Activated T-cell treated with anti-CD3 and anti-CD28 coated beads for 24 hours (primary cell): ENCODE results near the gene TAPBPL.
"Not testable (repeated sequence)": the region's sequence is repeated elsewhere in the genome, so short reads cannot be mapped to it uniquely, and the experiment has no call there.

ENCODE experiments used
- DNase-seq: peaks from one replicate; pipeline ENCODE4 v3.0.0-alpha.2; 2020; ENCODE audit warnings: low read depth

TAPBPL gene

DNA sequence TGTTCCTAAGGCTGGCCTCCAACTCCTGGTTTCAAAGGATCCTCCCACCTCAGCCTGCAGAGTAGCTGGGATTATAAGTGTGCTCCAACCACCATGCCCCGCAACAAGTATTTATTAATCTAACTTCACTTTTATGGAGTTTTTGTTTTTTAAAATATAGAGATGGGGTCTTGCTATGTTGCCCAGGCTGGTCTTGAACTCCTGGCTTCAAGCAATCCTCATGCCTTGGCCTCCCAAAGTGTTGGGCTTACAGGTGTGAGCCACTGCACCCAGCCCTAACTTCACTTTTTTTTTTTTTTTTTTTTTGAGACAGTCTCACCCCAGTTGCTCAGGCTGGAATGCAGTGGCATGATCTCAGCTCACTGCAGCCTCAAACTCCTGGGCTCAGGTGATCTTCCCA lies 38.8 kb downstream of the TAPBPL start:
- DNase-seq = not testable (repeated sequence)

DNA sequence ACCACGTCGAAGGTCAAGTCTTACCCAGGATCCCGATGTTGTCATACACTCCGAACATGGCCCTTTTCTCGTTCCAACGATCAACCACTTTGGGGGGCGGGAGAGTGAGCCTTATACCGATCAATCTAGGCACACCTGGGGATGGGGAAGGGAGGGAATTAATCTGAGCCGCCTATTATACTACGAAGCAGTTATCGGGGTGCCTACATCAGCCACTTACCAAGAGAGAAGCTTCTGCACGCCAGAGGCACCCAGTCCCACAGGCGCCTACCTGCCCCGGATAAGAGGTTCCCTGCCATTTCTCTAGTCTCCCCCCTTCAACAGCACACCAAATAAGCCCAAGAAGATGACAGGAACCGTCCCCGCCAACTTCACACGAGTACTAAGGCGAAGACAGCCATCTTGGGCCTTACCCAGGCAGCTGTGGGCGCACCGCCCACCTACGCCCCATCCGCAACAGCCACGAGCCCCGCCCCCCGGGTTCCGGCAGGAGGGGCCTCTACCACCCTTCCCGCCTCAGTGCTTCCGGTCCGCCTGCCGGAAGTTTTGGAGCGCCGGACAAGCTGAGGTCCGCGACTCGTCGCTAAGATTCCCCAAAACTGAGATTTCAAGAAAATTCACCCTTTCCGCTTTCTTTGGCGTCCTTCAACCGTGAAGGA lies 41.1 kb downstream of the TAPBPL start, which contains the start of gene MRPL51:
TSS of gene MRPL51 (minus strand) at position 425 of the 659 bp plus-strand sequence. CDS start at position 299, 126 bp downstream.
- peak; percentile 97 for DNase-seq

DNA sequence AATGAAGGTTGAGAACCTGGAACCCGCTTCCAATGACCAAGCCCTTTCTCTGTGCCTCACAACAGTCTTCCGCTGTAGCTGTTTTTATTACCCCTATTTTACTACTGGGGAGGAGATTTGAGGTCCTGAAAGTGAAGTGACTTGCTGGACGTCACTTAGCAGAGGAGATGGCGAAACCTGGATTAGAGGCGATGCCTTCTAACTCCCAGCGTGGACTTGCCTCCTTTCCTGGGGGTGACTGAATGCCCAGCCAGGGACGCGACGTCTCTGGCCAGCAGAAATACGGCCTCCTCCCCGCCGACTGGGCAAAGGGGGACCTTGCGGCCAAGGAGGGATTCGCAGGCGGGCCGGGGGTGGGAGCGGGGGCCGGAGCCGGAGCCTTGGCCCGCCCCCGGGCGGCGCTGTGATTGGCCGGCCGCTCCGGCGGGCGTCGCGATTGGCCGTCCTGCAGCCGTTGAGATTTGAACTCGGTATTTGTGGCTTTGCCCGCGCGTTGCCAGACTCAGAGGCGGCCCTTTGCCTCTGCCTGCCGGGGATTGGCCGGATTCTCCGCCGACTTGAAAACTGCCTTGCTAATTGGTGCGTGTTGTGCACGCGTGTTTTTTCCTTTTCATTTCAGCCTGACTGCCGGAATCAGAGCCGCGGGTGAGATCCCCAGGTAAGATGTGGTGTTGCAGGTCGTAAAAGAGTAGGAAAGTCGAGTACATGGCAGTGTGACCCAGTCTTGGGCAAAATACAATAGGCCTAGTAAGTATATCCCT lies 41.8 kb downstream of the TAPBPL start, which contains the start of gene NCAPD2:
TSS of gene NCAPD2 (plus strand) at position 606 of the 761 bp plus-strand sequence. CDS start 997 bp downstream, outside the sequence.
- peak; percentile 92 for DNase-seq

DNA sequence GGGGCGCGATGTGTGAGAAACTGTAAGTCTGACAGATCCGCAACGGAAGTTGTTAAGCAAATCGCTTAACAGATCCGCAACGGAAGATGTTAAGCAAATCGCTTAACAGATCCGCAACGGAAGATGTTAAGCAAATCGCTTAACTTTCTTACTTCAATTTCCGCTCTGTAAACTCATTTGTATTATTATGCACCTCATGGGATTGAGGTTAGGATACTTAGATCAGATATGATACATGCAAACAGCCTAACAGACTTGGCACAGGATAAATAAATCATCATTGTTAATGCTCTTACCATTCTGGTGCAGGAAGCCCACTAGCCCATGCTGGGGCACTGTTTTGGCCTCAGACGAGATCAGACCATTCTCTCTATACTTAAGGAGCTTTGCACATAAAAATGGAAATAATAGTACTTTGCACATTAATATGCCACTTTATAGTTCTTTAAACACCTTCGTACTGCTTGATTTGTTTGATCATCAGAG lies 42.5 kb downstream of the TAPBPL start:
- DNase-seq = no peak

DNA sequence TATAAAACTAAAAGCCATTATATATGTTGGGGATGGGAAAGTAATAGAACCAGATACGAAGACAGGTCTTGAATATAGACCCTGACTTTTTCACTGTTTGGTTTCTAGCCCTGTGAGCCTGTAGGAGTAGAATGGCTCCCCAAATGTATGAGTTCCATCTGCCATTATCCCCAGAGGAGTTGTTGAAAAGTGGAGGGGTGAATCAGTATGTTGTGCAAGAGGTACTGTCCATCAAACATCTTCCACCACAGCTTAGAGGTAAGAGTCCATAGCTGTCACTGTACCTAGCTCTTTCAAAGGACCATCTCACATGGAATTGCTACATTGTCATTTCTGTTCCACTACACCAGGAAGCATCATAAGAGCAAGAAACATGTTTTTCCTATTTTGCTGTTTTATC lies 43.1 kb downstream of the TAPBPL start:
- DNase-seq = no peak

DNA sequence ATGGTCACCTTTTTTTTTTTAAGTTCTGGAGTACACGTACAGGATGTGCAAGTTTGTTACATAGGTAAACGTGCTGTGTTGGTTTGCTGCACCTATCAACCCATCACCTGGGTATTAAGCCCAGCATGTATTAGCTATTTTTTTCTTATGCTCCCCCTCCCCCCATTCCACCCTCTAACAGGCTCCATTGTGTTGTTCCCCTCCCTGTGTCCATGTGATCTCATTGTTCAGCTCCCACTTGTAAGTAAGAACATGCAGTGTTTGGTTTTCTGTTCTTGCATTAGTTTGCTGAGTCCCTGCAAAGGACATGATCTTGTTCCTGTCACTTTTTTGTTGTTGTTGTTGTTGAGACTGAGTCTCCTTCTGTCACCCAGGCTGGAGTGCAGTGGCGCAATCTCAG lies 45.4 kb downstream of the TAPBPL start:
- DNase-seq = not testable (repeated sequence)

DNA sequence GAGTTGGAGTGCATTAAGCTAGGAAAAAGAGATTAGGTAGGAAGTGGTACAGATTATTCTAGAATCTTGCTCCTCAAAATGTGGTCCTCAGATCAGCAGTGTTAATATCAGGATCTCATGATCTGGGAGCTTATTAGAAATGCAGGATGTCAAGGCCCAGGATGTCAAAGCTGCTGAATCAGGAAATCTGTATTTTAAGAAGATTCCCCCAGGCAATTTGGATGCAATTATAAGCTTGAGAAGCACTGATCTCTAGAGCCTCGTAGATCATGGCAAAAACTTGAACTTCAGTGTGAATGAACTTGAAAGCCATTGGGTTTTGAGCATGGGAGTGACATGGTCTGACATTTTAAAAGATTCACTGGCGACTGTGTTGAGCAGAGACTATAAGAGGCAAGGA lies 48.6 kb downstream of the TAPBPL start:
- DNase-seq = no peak

DNA sequence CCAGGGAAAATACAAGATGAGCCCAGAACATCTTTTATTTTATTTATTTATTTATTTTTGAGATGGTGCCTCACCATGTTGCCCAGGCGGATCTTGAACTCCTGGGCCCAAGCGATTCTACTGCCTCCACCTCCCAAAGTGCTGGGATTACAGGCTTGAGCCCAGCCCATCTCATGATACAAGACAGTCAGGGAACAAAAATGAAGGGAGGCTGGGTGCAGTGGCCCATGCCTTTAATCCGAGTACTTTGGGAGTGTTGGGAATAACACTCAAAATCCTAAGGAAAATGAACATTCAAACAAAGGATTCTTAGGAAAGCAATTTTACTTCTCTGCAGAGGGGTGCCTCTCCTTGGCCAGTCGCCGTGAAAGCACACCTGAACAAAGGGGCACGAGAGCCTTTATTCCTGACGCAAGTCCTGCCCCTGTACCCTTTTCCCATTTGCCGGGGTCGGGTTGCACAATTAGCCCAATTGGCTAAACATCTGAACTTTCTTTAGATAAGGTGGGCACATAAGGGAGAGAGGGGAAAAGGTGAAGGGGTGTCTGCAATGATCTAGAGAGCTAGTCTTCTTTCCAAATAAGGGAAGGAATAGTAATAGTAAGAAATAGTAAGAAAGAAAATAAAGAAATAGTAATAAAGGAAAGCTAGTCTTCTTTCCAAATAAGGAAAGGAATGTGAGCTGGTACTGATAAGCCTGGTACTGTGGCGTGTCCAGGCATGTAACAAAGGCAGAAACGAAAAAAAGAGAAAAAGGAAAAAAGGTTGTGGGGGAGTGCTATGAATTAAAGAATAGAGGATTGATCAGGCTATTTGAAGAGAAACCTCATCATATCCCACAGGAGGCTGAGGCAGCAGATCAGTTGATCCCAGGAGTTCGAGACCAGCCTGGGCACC lies 55.5 kb downstream of the TAPBPL start:
- DNase-seq = no peak

DNA sequence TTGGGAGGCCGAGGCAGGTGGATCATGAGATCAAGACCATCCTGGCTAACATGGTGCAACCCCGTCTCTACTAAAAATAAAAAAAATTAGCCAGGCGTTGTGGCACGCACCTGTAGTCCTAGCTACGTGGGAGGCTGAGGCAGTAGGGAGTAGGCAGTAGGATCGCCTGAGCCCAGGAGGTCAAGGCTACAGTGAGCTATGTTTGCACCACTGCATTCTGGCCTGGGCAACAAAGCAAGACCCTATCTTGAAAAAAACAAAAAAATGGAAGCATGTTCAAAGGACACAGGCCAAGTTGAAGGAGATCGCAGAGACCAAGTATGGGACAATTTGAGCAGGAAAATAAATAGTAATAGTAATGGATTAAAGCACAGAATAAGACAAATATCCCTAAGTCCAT lies 56.2 kb downstream of the TAPBPL start:
- DNase-seq = no peak
